Trophoblast cell (in vitro differentiated cells and primary cell): Measurements from ENCODE around the gene ZNF441. TPM values are rescaled to one million over a fixed set of nuclear protein-coding genes. Genes with fewer than 3 reads are reported as not detected.

ENCODE experiments used
- DNase-seq, 2 donors: peaks; one replicate each; pipeline ENCODE4 v3.0.0-alpha.2; 2016
- H2AFZ ChIP-seq: 2 replicates; pipeline ENCODE4 v1.6.1; 2013; ENCODE audit warnings: low read length, moderate library complexity, mild to moderate bottlenecking; ENCODE audit not compliant: insufficient read depth, poor library complexity
- H2AK5ac ChIP-seq: 2 replicates; pipeline ENCODE4 v1.6.1; 2013; ENCODE audit warnings: mild to moderate bottlenecking, low read length
- H2BK120ac ChIP-seq: 2 replicates; pipeline ENCODE4 v1.6.1; 2013; ENCODE audit warnings: low read length, mild to moderate bottlenecking, moderate library complexity; ENCODE audit not compliant: insufficient read depth, poor library complexity
- H2BK12ac ChIP-seq: 2 replicates; pipeline ENCODE4 v1.6.1; 2013; ENCODE audit warnings: mild to moderate bottlenecking, low read length, moderate library complexity
- H2BK5ac ChIP-seq: 2 replicates; pipeline ENCODE4 v1.6.1; 2013; ENCODE audit warnings: low read length, low read depth, moderate library complexity, mild to moderate bottlenecking; ENCODE audit not compliant: poor library complexity
- H3K14ac ChIP-seq: 2 replicates; pipeline ENCODE4 v1.6.1; 2013; ENCODE audit warnings: mild to moderate bottlenecking, low read length
- H3K18ac ChIP-seq: 2 replicates; pipeline ENCODE4 v1.6.1; 2013; ENCODE audit warnings: mild to moderate bottlenecking, low read length
- H3K23ac ChIP-seq: 2 replicates; pipeline ENCODE4 v1.6.1; 2013; ENCODE audit warnings: low read length
- H3K27ac ChIP-seq: 2 replicates; pipeline ENCODE4 v1.5.1; 2013; ENCODE audit warnings: low read depth, mild to moderate bottlenecking, inconsistent platforms, low read length, moderate library complexity
- H3K27me3 ChIP-seq: 2 replicates; pipeline ENCODE4 v1.6.1; 2013; ENCODE audit warnings: inconsistent platforms, mild to moderate bottlenecking, low read length, moderate library complexity; ENCODE audit not compliant: insufficient read depth
- H3K36me3 ChIP-seq, 2 experiments: 1 replicate in 1 of 2; 2 replicates in 1 of 2; pipeline ENCODE4 v1.6.1; 2013; ENCODE audit warnings: low read length in 2 of 2, mild to moderate bottlenecking in 2 of 2, moderate library complexity in 1 of 2; ENCODE audit not compliant: insufficient read depth in 2 of 2, control insufficient read depth in 1 of 2
- H3K4ac ChIP-seq: 2 replicates; pipeline ENCODE4 v1.6.1; 2013; ENCODE audit warnings: low read depth, mild to moderate bottlenecking, low read length, moderate library complexity
- H3K4me1 ChIP-seq, 2 experiments: 1 replicate in 1 of 2; 2 replicates in 1 of 2; pipeline ENCODE4 v1.6.1; 2013; ENCODE audit warnings: low read length in 2 of 2, mild to moderate bottlenecking in 2 of 2, moderate library complexity in 1 of 2; ENCODE audit not compliant: insufficient read depth in 2 of 2, control insufficient read depth in 1 of 2
- H3K4me2 ChIP-seq: 2 replicates; pipeline ENCODE4 v1.6.1; 2013; ENCODE audit warnings: inconsistent platforms, mild to moderate bottlenecking, low read length, moderate library complexity
- H3K4me3 ChIP-seq: 2 replicates; pipeline ENCODE4 v1.5.1; 2013; ENCODE audit warnings: mild to moderate bottlenecking, low read depth, low read length, inconsistent platforms
- H3K79me1 ChIP-seq: one replicate; pipeline ENCODE4 v1.6.1; 2013; ENCODE audit warnings: low read length
- H3K79me2 ChIP-seq: 2 replicates; pipeline ENCODE4 v1.6.1; 2013; ENCODE audit warnings: low read length, mild to moderate bottlenecking; ENCODE audit not compliant: control insufficient read depth, insufficient read depth, poor library complexity
- H3K9ac ChIP-seq: 2 replicates; pipeline ENCODE4 v1.6.1; 2013; ENCODE audit warnings: mild to moderate bottlenecking, low read length
- H3K9me3 ChIP-seq: 2 replicates; pipeline ENCODE4 v1.6.1; 2013; ENCODE audit warnings: low read depth, mild to moderate bottlenecking, control low read depth, inconsistent platforms, low read length; ENCODE audit not compliant: insufficient read depth
- H4K12ac ChIP-seq: 2 replicates; pipeline ENCODE4 v1.6.1; 2013; ENCODE audit warnings: low read depth, mild to moderate bottlenecking, low read length, moderate library complexity
- H4K8ac ChIP-seq: 2 replicates; pipeline ENCODE4 v1.6.1; 2013; ENCODE audit warnings: low read depth, mild to moderate bottlenecking, low read length, moderate library complexity
- H4K91ac ChIP-seq: one replicate; pipeline ENCODE4 v1.6.1; 2013; ENCODE audit warnings: low read depth, mild to moderate bottlenecking, low read length, moderate library complexity
- WGBS: extraction: QIAGEN DNeasy Blood & Tissue Kit; methylation state at CpG from one replicate; pipeline ENCODE4 v1.1.7; 2013; ENCODE audit warnings: missing lambda C conversion rate; ENCODE audit not compliant: insufficient read length, insufficient coverage; ENCODE audit errors: extremely low coverage; 5-methylcytosine and 5-hydroxymethylcytosine counted together
- polyA plus RNA-seq: library from polyadenylated mRNA; stranded (reverse); fragments of 200-250 nt; gene quantifications from 2 replicates; pipeline ENCODE4 v1.2.3, GENCODE V29; 2013

Gene ZNF441
- polyA plus RNA-seq: 1.2 and 1.3 TPM in 2 replicates

- H4K8ac ChIP-seq: peak within 1 kb of the TSS; percentile 93
- H3K9me3 ChIP-seq: peaks cover 9% of the 10 kb centered on the region
- H3K79me2 ChIP-seq: peaks cover 4% of the 10 kb centered on the region
- peak within 1 kb of the TSS; percentile 91 for H2BK120ac ChIP-seq
- H2AK5ac ChIP-seq: peak within 1 kb of the TSS; percentile 62
- H4K12ac ChIP-seq: peak within 1 kb of the TSS; percentile 73
- H3K4ac ChIP-seq: peak within 1 kb of the TSS; percentile 4
- H2AFZ ChIP-seq: peak within 1 kb of the TSS; percentile 93
- peak within 1 kb of the TSS; percentile 63 for H4K91ac ChIP-seq
- H3K9ac ChIP-seq: peak within 1 kb of the TSS; percentile 62
- H3K23ac ChIP-seq: no peak within 1 kb of the TSS
- peak; percentile 100 for DNase-seq
- peak within 1 kb of the TSS; percentile 84 for H3K4me2 ChIP-seq
- H3K79me1 ChIP-seq: peaks cover 4% of the 10 kb centered on the region
- no peaks in the 10 kb centered on the region for H3K36me3 ChIP-seq
- peak within 1 kb of the TSS; percentile 96 for H3K18ac ChIP-seq
- H3K4me1 ChIP-seq: peaks cover 2 to 9% of the 10 kb centered on the region in 2 experiments
- H3K27me3 ChIP-seq: no peaks in the 10 kb centered on the region
- H2BK12ac ChIP-seq: peak within 1 kb of the TSS; percentile 52
- H2BK5ac ChIP-seq: peak within 1 kb of the TSS; percentile 81
- H3K14ac ChIP-seq: peak within 1 kb of the TSS; percentile 80
- H3K27ac ChIP-seq: peak within 1 kb of the TSS; percentile 55
- no CpG with 5 or more reads among the region's 61 CpGs for WGBS
- peak within 1 kb of the TSS; percentile 73 for H3K4me3 ChIP-seq
Observed at GRCh38 chr19:11766597-11767591, at the start of gene ZNF441. ZNF441 (plus strand) TSS chr19:11767000; CDS start chr19:11767194, 194 bp downstream.

GRCh38 chr19:11721681-11722080, 45.1 kb upstream of the ZNF441 start:
- WGBS: no CpG with 5 or more reads among the region's 5 CpGs
- H3K9me3 ChIP-seq: peaks cover 16% of the 10 kb centered on the region
- H3K27ac ChIP-seq: no peak overlapping the region
- no peak overlapping the region for H3K4ac ChIP-seq
- peak in 1 of 2 donors; percentile 77 for DNase-seq
- H3K79me1 ChIP-seq: no peaks in the 10 kb centered on the region
- no peak overlapping the region for H4K91ac ChIP-seq
- no peak overlapping the region for H2BK120ac ChIP-seq
- H3K4me3 ChIP-seq: no peak overlapping the region
- H2BK12ac ChIP-seq: no peak overlapping the region
- H4K8ac ChIP-seq: no peak overlapping the region
- H3K18ac ChIP-seq: no peak overlapping the region
- H3K27me3 ChIP-seq: no peaks in the 10 kb centered on the region
- H3K4me1 ChIP-seq: no peaks in the 10 kb centered on the region
- H3K36me3 ChIP-seq: peaks cover 14 to 43% of the 10 kb centered on the region in 2 experiments
- no peak overlapping the region for H3K23ac ChIP-seq
- H3K79me2 ChIP-seq: no peaks in the 10 kb centered on the region
- no peak overlapping the region for H2AK5ac ChIP-seq
- no peak overlapping the region for H3K9ac ChIP-seq
- no peak overlapping the region for H3K4me2 ChIP-seq
- H2AFZ ChIP-seq: no peak overlapping the region
- no peak overlapping the region for H2BK5ac ChIP-seq
- H3K14ac ChIP-seq: no peak overlapping the region
- no peak overlapping the region for H4K12ac ChIP-seq

DNA sequence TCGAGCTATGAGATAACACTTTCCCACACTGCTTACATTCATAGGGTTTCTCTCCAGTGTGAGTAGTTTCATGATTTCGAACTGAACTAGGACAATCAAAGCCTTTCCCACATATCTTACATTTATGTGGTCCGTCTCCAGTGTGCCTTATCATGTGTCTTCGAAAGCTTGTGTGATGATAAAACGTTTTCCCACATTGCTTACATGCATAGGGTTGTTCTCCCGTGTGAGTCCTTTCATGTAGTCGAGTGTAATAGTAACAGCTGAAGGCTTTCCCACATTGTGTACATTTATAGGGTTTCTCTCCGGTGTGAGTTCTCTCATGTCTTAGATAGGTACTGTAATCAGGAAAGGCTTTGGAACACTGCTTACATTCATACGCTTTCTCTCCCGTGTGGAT, 44.4 kb upstream of the ZNF441 start:
- Histone ChIP-seq H3K4me3 (no peak overlapping the region), H3K27ac (no peak overlapping the region), H2AFZ (no peak overlapping the region), H3K23ac (no peak overlapping the region), H3K4me2 (no peak overlapping the region), H3K9ac (no peak overlapping the region), H2BK120ac (no peak overlapping the region), H2AK5ac (no peak overlapping the region), H2BK5ac (no peak overlapping the region), H3K4me1 (no peaks in the 10 kb centered on the region), H3K79me2 (no peaks in the 10 kb centered on the region), H3K36me3 (peaks cover 14 to 43% of the 10 kb centered on the region in 2 experiments), H3K4ac (no peak overlapping the region), H3K14ac (no peak overlapping the region), H3K9me3 (peaks cover 16% of the 10 kb centered on the region), H2BK12ac (no peak overlapping the region), H4K8ac (no peak overlapping the region), H3K18ac (no peak overlapping the region), H3K27me3 (no peaks in the 10 kb centered on the region), H4K91ac (no peak overlapping the region), H3K79me1 (no peaks in the 10 kb centered on the region), H4K12ac (no peak overlapping the region)
- no CpG with 5 or more reads among the region's 10 CpGs for WGBS
- DNase-seq: no peak

DNA sequence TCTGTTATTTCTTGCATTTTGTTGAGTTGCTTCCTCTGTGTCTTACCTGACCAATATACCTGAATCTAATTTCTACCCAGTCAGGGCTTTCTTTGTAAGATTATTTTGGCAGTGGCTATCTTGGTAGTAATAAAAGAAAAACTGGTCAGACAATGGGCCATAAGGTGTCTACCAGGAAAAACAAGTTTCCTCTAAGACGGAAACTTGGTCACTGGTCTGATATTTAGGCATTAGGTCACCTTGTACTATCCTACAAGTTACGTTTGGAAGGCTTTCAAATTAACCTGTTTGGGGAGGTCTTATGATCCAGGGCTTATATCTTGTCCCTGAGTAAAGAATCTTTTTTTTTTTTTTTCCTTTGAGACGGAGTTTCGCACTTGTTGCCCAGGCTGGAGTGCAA, 37.2 kb upstream of the ZNF441 start:
- H2BK12ac ChIP-seq: no peak overlapping the region
- H4K91ac ChIP-seq: no peak overlapping the region
- no peak overlapping the region for H3K14ac ChIP-seq
- H3K23ac ChIP-seq: no peak overlapping the region
- no peak overlapping the region for H2BK120ac ChIP-seq
- H3K4me1 ChIP-seq: peaks cover 3 to 7% of the 10 kb centered on the region in 2 experiments
- peaks cover 2% of the 10 kb centered on the region for H3K79me2 ChIP-seq
- H3K9ac ChIP-seq: no peak overlapping the region
- H3K9me3 ChIP-seq: peaks cover 2% of the 10 kb centered on the region
- no CpG with 5 or more reads among the region's 4 CpGs for WGBS
- H3K4ac ChIP-seq: no peak overlapping the region
- peaks cover 12% of the 10 kb centered on the region in 2 experiments for H3K36me3 ChIP-seq
- H3K4me2 ChIP-seq: no peak overlapping the region
- no peak overlapping the region for H3K27ac ChIP-seq
- H3K18ac ChIP-seq: no peak overlapping the region
- peaks cover 2% of the 10 kb centered on the region for H3K79me1 ChIP-seq
- H3K4me3 ChIP-seq: no peak overlapping the region
- no peak overlapping the region for H2AK5ac ChIP-seq
- no peak overlapping the region for H2BK5ac ChIP-seq
- no peak overlapping the region for H4K12ac ChIP-seq
- no peak overlapping the region for H4K8ac ChIP-seq
- peak in 1 of 2 donors; percentile 90 for DNase-seq
- no peaks in the 10 kb centered on the region for H3K27me3 ChIP-seq
- no peak overlapping the region for H2AFZ ChIP-seq
